ENCODE data around the gene RPS29.

GRCh38 chr14:49589387-49589786 is 3.2 kb upstream of the RPS29 start:
- TF ChIP-seq, protein P1, sequence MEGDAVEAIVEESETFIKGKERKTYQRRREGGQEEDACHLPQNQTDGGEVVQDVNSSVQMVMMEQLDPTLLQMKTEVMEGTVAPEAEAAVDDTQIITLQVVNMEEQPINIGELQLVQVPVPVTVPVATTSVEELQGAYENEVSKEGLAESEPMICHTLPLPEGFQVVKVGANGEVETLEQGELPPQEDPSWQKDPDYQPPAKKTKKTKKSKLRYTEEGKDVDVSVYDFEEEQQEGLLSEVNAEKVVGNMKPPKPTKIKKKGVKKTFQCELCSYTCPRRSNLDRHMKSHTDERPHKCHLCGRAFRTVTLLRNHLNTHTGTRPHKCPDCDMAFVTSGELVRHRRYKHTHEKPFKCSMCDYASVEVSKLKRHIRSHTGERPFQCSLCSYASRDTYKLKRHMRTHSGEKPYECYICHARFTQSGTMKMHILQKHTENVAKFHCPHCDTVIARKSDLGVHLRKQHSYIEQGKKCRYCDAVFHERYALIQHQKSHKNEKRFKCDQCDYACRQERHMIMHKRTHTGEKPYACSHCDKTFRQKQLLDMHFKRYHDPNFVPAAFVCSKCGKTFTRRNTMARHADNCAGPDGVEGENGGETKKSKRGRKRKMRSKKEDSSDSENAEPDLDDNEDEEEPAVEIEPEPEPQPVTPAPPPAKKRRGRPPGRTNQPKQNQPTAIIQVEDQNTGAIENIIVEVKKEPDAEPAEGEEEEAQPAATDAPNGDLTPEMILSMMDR (IDR thresholded peaks at IDR 0.05): no peak
- no peak for TF ChIP-seq EZH2 (IDR thresholded peaks at IDR 0.05)

All from neural progenitor cell (in vitro differentiated cells).